ENCODE measurements around the gene POT1.

Gene POT1

GRCh38 chr7:124909808-124910207 is 19.8 kb downstream of the POT1 start:
- no peak for DNase-seq (ENCODE audit: low spot score)

GRCh38 chr7:124908259-124908658 is 21.4 kb downstream of the POT1 start:
- no peak for DNase-seq (ENCODE audit: low spot score)

GRCh38 chr7:124907490-124907889 is 22.1 kb downstream of the POT1 start:
- no peak for DNase-seq (ENCODE audit: low spot score)

DNA sequence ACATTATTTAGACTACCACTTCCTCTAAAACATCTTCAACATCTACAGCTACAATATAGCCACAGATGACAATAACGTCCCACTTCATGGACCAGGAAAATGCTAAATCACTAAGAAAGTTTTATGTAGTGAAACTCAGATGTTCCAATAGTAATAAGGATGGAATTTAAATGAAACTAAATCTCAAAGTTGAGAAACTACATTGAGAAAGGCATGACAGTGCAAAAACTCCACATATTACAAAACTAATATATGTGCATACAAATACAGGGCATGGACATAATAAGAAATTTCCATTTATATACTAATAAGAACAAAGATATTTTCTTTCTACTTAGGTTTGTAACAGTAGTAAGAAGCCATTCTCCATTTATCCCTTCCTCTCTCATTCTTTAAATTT is 31.1 kb downstream of the POT1 start:
- no peak for DNase-seq (ENCODE audit: low spot score)

DNA sequence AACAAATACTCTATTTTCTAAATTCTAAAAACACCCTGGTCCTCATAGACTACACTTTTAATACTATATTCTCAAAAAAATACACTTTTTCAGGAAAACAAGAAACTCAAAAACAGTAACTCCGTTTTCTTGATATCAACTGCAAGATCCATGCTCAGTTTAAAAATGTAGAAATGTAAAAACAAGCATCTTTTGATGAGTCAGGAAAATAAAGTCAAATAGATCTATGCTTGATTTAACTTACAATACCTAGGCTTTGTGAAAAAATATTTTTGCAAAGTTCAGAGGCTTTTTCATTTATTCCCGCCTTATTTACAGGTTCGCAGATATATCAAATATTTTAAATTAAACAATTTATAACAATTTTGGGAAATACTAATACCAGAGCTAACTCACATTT is 33.6 kb downstream of the POT1 start:
- DNase-seq (ENCODE audit: low spot score), result no peak

DNA sequence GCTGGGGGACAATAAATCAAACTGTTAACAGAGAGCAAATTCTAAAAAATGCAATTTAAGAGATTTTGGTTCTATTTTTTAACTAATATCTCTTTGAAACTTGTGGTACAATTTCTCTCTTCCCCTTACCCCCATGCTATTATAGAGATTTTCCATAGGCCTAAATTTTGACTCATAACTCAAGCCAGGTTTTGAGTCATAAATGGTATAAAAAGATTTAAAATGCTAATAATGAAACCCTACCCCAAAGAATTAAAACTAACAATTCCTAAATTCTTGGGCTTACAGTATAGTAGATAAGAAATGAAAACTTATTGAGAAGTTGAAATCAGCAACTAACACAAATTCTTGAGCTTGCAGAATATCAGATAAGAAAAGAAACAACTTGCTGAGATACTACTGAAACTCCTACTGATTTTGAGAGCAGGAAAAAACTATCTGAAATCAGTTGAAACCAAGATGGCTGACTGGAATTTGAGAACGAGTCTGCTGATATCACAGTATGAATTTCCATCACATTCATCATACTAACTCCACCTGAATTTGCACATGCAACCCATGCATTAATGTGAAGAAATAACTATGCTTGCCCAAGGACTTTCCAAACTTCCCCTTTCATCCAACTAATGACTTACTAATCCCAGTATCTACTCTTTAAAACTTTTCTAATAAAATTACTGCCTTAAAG is 36.3 kb downstream of the POT1 start:
- DNase-seq (ENCODE audit: low spot score), result no peak

GRCh38 chr7:124887247-124887646 is 42.4 kb downstream of the POT1 start:
- DNase-seq (ENCODE audit: low spot score), result no peak

DNA sequence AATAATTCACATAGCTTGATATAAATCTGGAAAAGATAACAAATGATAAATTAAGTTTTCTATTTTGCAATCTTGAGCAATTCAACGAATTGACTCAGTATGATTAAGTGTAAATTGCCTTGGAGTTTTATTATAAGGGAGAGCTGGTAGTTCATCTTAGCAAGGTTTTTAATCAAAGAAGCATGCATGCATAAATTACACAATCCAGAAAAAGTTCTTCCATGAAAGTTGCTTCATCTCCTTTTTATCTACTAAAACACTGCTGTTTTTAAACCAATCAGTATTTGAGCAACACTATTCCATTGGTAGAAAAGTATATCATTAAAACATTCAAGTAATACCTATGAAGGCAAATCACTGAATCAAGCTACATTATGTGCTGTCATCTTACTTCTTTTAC is 47.6 kb downstream of the POT1 start:
- no peak for DNase-seq (ENCODE audit: low spot score)

GRCh38 chr7:124879771-124880170 is 49.9 kb downstream of the POT1 start:
- DNase-seq (ENCODE audit: low spot score), result no peak

DNA sequence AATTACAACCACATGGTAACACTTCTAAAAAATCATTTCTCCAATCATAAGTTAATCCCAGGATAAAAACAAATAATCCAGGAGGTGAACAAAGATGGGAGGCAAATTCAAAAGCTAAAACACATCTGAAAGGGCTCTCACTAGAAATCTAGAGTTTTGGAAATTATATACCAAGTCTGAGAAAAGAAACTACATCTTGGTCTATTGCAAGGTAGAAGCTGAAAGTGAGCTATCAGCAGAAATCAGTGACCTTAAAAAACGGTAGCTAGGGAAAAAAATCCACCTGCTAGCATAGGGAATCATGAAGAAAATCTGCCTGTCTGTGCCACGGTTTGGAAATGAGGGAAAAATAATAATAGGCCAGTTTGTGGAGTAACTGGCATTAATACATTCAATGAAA is 50.5 kb downstream of the POT1 start:
- DNase-seq (ENCODE audit: low spot score), result no peak

GRCh38 chr7:124874644-124875163 is 54.9 kb downstream of the POT1 start:
- no peak for DNase-seq (ENCODE audit: low spot score)

DNA sequence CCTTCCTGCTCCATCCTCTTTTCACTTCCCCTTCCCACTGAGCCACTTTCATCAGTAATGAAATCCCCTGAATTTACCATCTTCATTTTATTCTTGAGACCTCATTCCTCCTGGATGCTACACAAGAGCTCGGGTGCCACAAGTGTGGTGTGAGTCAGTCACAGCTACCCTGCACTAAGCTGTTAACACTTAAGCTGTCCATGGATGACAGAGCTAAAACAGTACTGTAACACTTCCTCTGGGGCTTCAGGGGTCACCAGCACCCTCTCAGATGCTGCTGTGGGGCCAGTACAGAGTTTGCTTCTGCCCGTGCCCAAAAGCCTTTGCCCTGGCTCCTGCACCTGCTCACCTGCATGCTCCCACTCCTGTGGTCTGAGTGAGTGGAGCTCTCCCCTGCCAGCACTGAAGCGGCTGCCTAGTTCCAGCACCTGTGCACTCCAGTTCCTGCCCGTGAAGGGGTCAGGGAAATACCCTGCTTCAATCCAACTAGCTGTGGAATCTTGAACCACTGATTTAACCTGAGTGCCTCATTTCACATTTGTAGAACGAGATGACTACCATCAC is 71.9 kb downstream of the POT1 start:
- no peak for DNase-seq (ENCODE audit: low spot score)

- DNase-seq (ENCODE audit: low spot score), result no peak
Measured at GRCh38 chr7:124856299-124856888, 73.2 kb downstream of the POT1 start.

GRCh38 chr7:124843336-124843735 is 86.3 kb downstream of the POT1 start:
- no peak for DNase-seq (ENCODE audit: low spot score)

DNA sequence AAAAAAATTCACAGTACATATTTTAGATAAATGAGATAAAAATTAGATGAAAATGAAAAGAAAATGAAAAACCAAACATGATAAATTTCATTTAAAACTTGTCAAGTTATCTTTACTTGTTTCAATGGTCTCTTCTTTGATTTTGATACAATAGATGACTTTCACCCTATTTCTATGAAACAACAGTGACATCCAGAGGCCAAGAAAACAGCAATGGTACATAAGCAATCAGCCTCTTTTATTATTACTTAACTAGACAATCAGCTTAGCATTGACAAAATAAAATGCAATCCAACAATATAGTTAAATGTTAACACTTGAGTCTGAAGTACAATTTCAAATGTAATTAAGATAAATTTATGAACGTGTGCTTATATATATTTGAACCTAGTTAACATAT is 89.2 kb downstream of the POT1 start:
- DNase-seq (ENCODE audit: low spot score), result no peak

DNA sequence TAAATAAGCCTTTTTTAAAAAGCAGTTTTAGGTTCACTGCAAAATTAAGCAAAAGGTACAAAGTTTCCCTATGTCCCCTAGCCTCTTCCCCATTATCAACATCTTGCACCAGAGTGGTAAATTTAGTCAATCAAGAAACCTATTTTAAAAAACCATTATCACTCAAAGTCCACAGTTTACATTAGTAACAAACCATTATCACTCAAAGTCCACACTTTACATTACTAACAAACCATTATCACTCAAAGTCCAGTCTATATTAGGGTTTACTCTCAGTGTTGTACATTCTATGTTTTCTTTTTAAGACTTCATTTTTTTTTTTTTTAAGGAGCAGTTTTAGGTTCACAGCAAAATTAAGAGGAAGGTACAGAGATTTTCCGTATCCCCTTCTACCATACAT is 89.9 kb downstream of the POT1 start:
- no peak for DNase-seq (ENCODE audit: low spot score)

GRCh38 chr7:124836173-124836572 is 93.5 kb downstream of the POT1 start:
- no peak for DNase-seq (ENCODE audit: low spot score)

DNA sequence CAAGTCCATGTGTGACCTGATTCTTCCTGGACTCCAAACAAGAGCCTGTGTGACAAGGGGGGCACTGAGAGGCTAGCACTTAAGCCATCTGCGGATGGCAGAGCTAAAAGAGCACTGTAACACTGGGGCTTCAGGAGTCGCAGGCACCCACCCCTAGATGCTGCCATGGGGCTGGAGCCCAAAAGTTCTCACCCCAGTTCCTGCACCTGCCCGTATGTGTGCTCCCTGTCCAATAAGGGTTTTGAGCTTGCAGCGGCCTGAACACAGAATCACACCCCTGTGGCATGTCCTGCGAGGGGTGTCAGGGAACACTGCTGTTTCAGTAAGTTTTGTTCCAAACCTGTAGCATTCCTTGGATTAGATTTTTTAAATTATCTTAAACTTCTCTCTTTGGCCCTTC is 110.8 kb downstream of the POT1 start:
- DNase-seq (ENCODE audit: low spot score), result no peak

DNA sequence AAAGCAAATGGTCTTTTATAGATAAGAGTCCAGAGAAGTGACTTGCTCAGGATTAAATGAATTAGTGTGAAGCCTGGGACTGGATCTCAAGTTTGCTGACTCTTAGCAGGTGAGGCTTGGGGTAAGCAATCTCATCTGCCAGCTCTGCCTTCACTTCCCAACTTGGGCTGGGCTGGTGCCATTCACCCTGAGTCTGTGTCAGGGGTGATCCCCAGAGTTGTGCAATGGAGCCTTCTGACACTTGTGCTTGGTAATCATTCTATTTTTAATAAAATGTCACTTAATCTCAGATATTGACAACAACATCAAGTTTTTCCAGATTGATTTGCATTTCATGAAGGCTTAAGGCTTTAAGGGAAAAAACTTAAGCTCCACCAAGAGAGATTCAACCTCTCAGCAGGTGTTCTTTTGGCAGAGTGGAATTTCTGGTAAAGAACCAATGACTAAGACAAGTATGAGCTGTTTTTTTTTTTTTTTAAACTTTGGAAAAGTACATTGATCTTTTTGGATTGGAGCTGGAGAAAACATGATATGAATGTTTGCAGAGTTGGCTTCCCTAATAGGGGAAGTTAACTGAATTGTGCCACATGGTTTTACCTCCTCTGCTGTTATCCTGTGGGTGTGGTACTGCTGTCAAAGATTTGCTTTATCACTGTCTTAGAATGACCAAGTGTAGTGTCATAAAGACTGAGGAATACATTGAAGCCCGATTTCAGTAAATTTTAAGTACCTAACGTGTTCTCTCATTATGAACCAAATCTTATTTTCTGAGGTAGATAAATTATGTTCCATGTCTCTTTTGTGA is 115.4 kb downstream of the POT1 start:
- no peak for DNase-seq (ENCODE audit: low spot score)

- DNase-seq (ENCODE audit: low spot score), result no peak
Measured at GRCh38 chr7:124812764-124813163, 116.9 kb downstream of the POT1 start.

- no peak for DNase-seq (ENCODE audit: low spot score)
Measured at GRCh38 chr7:124811341-124811740, 118.3 kb downstream of the POT1 start.

- no peak for DNase-seq (ENCODE audit: low spot score)
Measured at GRCh38 chr7:124810605-124811004, 119.0 kb downstream of the POT1 start.

DNA sequence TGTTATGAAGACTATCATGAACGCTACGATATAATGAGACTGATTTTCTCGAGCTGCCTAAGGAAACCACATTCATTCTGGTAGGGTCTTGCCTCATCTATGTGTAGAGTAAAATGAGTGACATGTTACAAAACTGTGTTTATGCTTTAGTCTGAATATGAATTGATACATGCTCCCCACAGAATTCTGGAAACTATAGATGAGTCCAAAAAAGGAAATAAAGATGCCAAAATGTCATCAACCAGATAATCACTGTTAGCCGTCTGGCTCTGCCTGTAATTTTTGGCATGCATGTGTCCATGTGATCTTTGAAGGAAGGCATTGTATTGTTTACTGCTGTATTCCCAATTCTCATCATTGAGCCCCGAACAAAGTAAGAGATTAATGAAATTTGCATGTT is 121.4 kb downstream of the POT1 start:
- DNase-seq (ENCODE audit: low spot score), result no peak
